Activated CD8-positive, alpha-beta memory T cell treated with anti-CD3 and anti-CD28 coated beads for 36 hours (primary cell): ENCODE results near the gene DTX3. TPM values are rescaled to one million over a fixed set of nuclear protein-coding genes. Genes with fewer than 3 reads are reported as not detected.
"Not testable (repeated sequence)": the region's sequence is repeated elsewhere in the genome, so short reads cannot be mapped to it uniquely, and the experiment has no call there.

Experiments
- CTCF ChIA-PET: fragments of 350-600 bp; sonication (Branson Sonifier 250); formaldehyde crosslinking; loops from one replicate; lab custom pipeline; 2021; ENCODE audit warnings: antibody characterized with exemption; lab: Charles Lee
- POLR2A ChIA-PET: fragments of 350-600 bp; sonication (Branson Sonifier 250); formaldehyde crosslinking; loops from one replicate; lab custom pipeline; 2021; ENCODE audit warnings: antibody characterized with exemption; lab: Charles Lee
- total RNA-seq, 2 experiments: library from RNA; stranded (reverse); gene quantifications; one replicate each; pipeline ENCODE4 v1.2.3, GENCODE V29; 2021

The DTX3 gene
- total RNA-seq, 2 experiments from 2014 or later = 13.3 to 14.5 TPM

GRCh38 chr12:57637364-57637763 lies 32.7 kb downstream of the DTX3 start:
- POLR2A ChIA-PET = no interaction called here
- CTCF ChIA-PET = interaction anchor here (1.0 to 5.7 kb wide), 3 partner anchors 15 to 56 kb away, joined by 3 to 23 read pairs (median 3); partner anchors contain the start of gene OS9

DNA sequence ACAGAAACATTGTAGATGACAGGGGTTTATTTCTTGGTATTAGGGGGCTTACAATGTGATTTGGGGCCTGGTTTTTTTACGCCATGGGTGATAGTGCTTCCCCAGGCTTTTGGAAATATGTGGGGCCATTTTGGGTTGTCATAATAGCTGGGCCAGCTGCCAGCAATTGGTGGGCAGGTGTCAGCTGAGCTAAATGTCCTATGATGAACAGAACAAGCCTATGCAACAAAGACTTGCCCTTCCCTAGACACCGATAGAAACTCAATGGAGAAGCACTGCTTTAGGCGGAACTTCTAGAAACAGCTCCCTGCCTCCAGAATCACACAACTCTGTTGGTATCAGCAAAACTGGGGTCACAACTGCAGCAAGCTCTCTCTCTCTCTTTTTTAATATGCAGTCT lies 33.5 kb downstream of the DTX3 start:
- ChIA-PET CTCF (interaction anchor here (1.0 to 5.7 kb wide), 3 partner anchors 21 to 56 kb away, joined by 3 to 23 read pairs (median 3); partner anchors contain the start of gene OS9), POLR2A (interaction anchor here (0.5 kb wide), 1 partner anchor 1813 kb away, joined by 4 read pairs; no protein-coding TSS in a partner anchor)

GRCh38 chr12:57640175-57641042 lies 35.8 kb downstream of the DTX3 start:
- CTCF ChIA-PET = no interaction called here
- POLR2A ChIA-PET = no interaction called here

- CTCF ChIA-PET = interaction anchor here (0.6 to 1.1 kb wide), 3 partner anchors 11 to 1289 kb away, joined by 3 read pairs; no protein-coding TSS in a partner anchor
- POLR2A ChIA-PET = no interaction called here
Measured at GRCh38 chr12:57641699-57642442, 37.2 kb downstream of the DTX3 start.

DNA sequence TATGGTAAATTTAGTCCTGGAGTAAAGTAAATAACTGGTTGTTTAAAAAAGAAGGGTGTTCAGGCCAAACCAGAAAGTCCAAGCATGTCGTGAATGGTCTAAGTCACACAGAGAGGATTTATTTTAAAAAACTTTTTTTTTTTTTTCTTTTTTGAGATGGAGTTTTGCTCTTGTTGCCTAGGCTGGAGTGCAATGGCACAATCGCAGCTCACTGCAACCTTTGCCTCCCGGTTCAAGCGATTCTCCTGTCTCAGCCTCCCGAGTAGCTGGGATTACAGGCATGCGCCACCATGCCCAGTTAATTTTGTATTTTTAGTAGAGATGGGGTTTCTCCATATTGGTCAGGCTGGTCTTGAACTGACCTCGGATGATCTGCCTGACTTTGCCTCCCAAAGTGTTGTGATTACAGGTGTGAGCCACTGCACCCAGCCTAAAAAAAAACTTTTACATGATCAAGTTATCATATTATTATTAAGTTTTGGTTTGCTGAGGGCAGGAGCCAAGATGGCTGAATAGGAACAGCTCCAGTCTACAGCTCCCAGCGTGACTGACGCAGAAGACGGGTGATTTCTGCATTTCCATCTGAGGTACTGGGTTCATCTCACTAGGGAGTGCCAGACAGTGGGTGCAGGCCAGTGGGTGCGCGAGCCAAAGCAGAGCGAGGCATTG lies 41.5 kb downstream of the DTX3 start:
- CTCF ChIA-PET = interaction anchor here (0.7 kb wide), 2 partner anchors 13 to 225 kb away, joined by 3 read pairs; partner anchors contain the start of gene B4GALNT1
- POLR2A ChIA-PET = not testable (repeated sequence)

DNA sequence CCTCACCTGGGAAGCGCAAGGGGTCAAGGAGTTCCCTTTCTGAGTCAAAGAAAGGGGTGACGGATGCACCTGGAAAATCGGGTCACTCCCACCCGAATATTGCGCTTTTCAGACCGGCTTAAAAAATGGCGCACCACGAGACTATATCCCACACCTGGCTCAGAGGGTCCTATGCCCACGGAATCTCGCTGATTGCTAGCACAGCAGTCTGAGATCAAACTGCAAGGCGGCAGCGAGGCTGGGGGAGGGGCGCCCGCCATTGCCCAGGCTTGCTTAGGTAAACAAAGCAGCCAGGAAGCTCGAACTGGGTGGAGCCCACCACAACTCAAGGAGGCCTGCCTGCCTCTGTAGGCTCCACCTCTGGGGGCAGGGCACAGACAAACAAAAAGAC lies 42.0 kb downstream of the DTX3 start:
- CTCF ChIA-PET = interaction anchor here (0.7 kb wide), 2 partner anchors 14 to 226 kb away, joined by 3 read pairs; partner anchors contain the start of gene B4GALNT1

GRCh38 chr12:57654042-57654441 lies 49.4 kb downstream of the DTX3 start:
- ChIA-PET CTCF (no interaction called here), POLR2A (no interaction called here)

More for the DNA sequence above, 42.0 kb downstream of the DTX3 start:
- POLR2A ChIA-PET = not testable (repeated sequence)

DNA sequence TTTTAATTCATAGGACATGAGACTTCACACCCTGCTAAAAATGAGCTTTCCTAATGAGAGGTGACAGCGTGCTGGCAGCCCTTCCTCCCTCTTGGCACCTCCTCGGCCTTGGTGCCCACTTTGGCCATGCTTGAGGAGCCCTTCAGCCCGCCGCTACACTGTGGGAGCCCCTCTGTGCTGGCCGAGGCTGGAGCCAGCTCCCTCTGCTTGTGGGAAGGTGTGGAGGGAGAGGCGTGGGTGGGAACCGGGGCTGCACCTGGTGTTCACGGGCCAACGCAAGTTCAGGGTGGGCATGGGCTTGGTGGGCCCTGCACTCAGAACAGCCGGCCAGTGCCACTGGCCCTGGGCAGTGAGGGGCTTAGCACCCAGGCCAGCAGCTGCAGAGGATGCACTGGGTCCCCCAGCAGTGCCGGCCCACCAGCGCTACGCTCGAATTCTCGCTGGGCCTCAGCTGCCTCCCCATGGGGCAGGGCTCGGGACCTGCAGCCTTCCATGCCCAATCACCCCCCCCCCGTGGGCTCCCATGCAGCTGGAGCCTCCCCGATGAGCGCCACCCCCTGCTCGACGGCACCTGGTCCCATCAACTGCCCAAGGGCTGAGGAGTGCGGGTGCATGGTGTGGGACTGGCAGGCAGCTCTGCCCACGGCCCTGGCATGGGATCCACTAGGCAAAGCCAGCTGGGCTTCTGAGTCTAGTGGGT lies 51.1 kb downstream of the DTX3 start:
- POLR2A ChIA-PET = no interaction called here
- CTCF ChIA-PET = no interaction called here

- CTCF ChIA-PET, POLR2A ChIA-PET: not testable (repeated sequence)
Measured at GRCh38 chr12:57656408-57656807, 51.8 kb downstream of the DTX3 start.

DNA sequence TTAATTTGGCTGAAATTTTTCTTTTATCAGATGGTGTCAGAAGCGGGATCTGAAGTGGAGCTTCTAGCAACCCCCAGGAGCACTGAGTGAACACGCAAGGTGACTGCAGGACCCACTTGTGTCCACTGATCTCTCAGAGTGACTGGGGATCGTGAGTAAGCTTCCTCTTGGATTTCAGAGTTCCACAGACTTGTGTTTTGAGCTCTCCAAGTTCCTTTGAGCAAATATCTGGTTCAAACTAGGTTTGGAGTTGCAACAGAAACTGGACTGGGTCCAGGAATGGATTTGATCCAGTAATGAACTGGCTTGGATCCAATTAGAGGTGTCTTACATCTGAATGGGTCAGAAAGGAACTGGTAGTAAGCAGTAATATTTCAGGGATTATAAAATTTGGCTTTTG lies 53.1 kb downstream of the DTX3 start:
- CTCF ChIA-PET = interaction anchor here (1.3 kb wide), 1 partner anchor 133 kb away, joined by 3 read pairs; no protein-coding TSS in a partner anchor
- POLR2A ChIA-PET = no interaction called here

DNA sequence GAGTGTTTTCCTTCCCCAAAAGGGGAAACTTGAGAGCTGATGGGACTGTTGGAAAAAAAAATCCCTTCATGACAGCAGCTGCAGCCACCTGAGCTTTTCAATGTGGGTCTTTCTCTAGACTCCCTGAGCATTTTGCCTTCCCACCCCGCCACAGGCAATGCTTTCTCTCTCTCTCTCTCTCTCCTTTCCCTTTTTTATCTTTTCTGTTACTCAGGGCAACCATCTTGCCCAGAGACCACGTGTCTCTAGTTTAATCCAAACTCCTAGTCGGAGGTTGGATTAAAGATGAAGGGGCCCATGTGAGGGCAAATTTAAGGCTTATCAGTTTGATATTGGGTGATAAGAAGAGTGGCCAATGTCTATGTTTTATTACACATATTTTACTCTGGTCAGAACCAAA lies 54.3 kb downstream of the DTX3 start:
- POLR2A ChIA-PET = no interaction called here

More for the DNA sequence above, 54.3 kb downstream of the DTX3 start:
- CTCF ChIA-PET = interaction anchor here (1.4 kb wide), 1 partner anchor 20 kb away, joined by 3 read pairs; no protein-coding TSS in a partner anchor

Other genes starting within 250 kb of the DTX3 start
- gene R3HDM2, start 173.8 kb upstream of the DTX3 start, total RNA-seq = 10 to 100 TPM; 28.0 to 29.7 TPM
- not detected for gene INHBC, start 170.0 kb upstream of the DTX3 start, total RNA-seq
- 1 to 10 TPM; 1.1 to 1.2 TPM for gene INHBE, start 149.5 kb upstream of the DTX3 start, total RNA-seq
- gene GLI1, start 145.0 kb upstream of the DTX3 start, total RNA-seq = under 1 TPM; 0.46 to 0.50 TPM
- gene ARHGAP9, start 125.0 kb upstream of the DTX3 start, total RNA-seq = 100 to 1,000 TPM; 130 to 133 TPM
- 100 to 1,000 TPM; 438 to 455 TPM for gene MARS1, start 116.8 kb upstream of the DTX3 start, total RNA-seq
- gene DDIT3, start 84.3 kb upstream of the DTX3 start, total RNA-seq = 1 to 10 TPM; 9.6 to 9.8 TPM
- gene MBD6, start 82.0 kb upstream of the DTX3 start, total RNA-seq = 10 to 100 TPM; 53.3 to 53.4 TPM
- 10 to 100 TPM; 84.3 to 88.2 TPM for gene DCTN2, start 57.6 kb upstream of the DTX3 start, total RNA-seq
- 1 to 10 TPM; 1.7 to 2.0 TPM for gene KIF5A, start 54.8 kb upstream of the DTX3 start, total RNA-seq
- 10 to 100 TPM; 22.3 to 24.4 TPM for gene PIP4K2C, start 13.6 kb upstream of the DTX3 start, total RNA-seq
- 1 to 10 TPM; 1.6 to 2.3 TPM for gene ARHGEF25, start 6.6 kb downstream of the DTX3 start, total RNA-seq
- gene B4GALNT1, start 28.4 kb downstream of the DTX3 start, total RNA-seq = 1 to 10 TPM; 3.2 TPM
- gene OS9, start 89.3 kb downstream of the DTX3 start, total RNA-seq = 10 to 100 TPM; 77.3 to 83.5 TPM
- 10 to 100 TPM; 29.3 to 29.7 TPM for gene AGAP2, start 133.9 kb downstream of the DTX3 start, total RNA-seq
- 10 to 100 TPM in 1 of 2 experiments, 1 to 10 TPM in 1; 8.6 to 10.6 TPM for gene TSPAN31, start 140.2 kb downstream of the DTX3 start, total RNA-seq
- 100 to 1,000 TPM; 297 to 307 TPM for gene CDK4, start 147.5 kb downstream of the DTX3 start, total RNA-seq
- gene MARCHF9, start 150.3 kb downstream of the DTX3 start, total RNA-seq = 10 to 100 TPM; 27.0 to 27.6 TPM
- gene CYP27B1, start 162.3 kb downstream of the DTX3 start, total RNA-seq = 10 to 100 TPM; 10.8 to 11.4 TPM
- 10 to 100 TPM; 69.1 to 74.5 TPM for gene METTL1, start 167.3 kb downstream of the DTX3 start, total RNA-seq
- gene EEF1AKMT3, start 167.8 kb downstream of the DTX3 start, total RNA-seq = 1 to 10 TPM; 4.2 to 5.0 TPM
- 10 to 100 TPM; 66.0 to 69.8 TPM for gene TSFM, start 178.0 kb downstream of the DTX3 start, total RNA-seq
- gene AVIL, start 213.9 kb downstream of the DTX3 start, total RNA-seq = under 1 TPM; 0.53 to 0.69 TPM
- 10 to 100 TPM; 66.1 to 68.7 TPM for gene CTDSP2, start 241.9 kb downstream of the DTX3 start, total RNA-seq